Measurements from ENCODE around the gene ABCC4. TPM values are rescaled to one million over a fixed set of nuclear protein-coding genes. Genes with fewer than 3 reads are reported as not detected.

The ABCC4 gene
- total and polyA plus RNA-seq, 4 experiments from 2014 or later: 4.8 to 10.0 (median 6.9) TPM

- Mint-ChIP-seq H3K4me3 (no peak overlapping the region), H3K4me1 (no peaks in the 10 kb centered on the region), H3K27ac (no peak overlapping the region), H3K27me3 (peaks cover 14 to 16% of the 10 kb centered on the region in 2 donors), H3K9me3 (peaks cover 0 to 4% (median 0%) of the 10 kb centered on the region in 8 donors), H3K36me3 (no peaks in the 10 kb centered on the region)
- Histone ChIP-seq H3K27me3 (ENCODE audit: insufficient read depth, low read length) (no peaks in the 10 kb centered on the region), H3K9me3 (ENCODE audit: control insufficient read depth in 1 of 2, low read length in 2 of 2) (no peaks in the 10 kb centered on the region), H3K27ac (ENCODE audit: low read depth, low read length) (no peak overlapping the region), H3K4me1 (ENCODE audit: insufficient read depth, low read length) (no peaks in the 10 kb centered on the region), H3K36me3 (ENCODE audit: insufficient read depth, low read length) (no peaks in the 10 kb centered on the region), H3K4me3 (ENCODE audit: low read length in 2 of 2) (no peak overlapping the region)
- CTCF ChIA-PET (ENCODE audit: partially characterized antibody): no interaction called here
- intact Hi-C loops (cut with micrococcal nuclease): no loop called here
- no peak for DNase-seq
- POLR2A ChIA-PET (ENCODE audit: partially characterized antibody): no interaction called here
Measured at GRCh38 chr13:94992036-94992960, 309.0 kb downstream of the ABCC4 start.

GRCh38 chr13:94988654-94989053 lies 312.6 kb downstream of the ABCC4 start:
- CTCF ChIA-PET (ENCODE audit: partially characterized antibody): interaction anchor here (1.0 to 1.1 kb wide), 2 partner anchors 416 to 418 kb away, joined by 3 to 4 read pairs; no protein-coding TSS in a partner anchor
- H3K27me3 Mint-ChIP-seq: peaks cover 10 to 11% of the 10 kb centered on the region in 2 donors
- no peaks in the 10 kb centered on the region for H3K36me3 ChIP-seq (ENCODE audit: insufficient read depth, low read length)
- intact Hi-C loops (cut with micrococcal nuclease): no loop called here
- H3K4me1 Mint-ChIP-seq: no peaks in the 10 kb centered on the region
- H3K4me3 Mint-ChIP-seq: no peak overlapping the region
- H3K27ac Mint-ChIP-seq: no peak overlapping the region
- peaks cover 0 to 2% (median 0%) of the 10 kb centered on the region in 8 donors for H3K9me3 Mint-ChIP-seq
- H3K4me1 ChIP-seq (ENCODE audit: insufficient read depth, low read length): no peaks in the 10 kb centered on the region
- no peak for DNase-seq
- no peaks in the 10 kb centered on the region for H3K27me3 ChIP-seq (ENCODE audit: insufficient read depth, low read length)
- no peak overlapping the region for H3K27ac ChIP-seq (ENCODE audit: low read depth, low read length)
- no peaks in the 10 kb centered on the region for H3K9me3 ChIP-seq (ENCODE audit: control insufficient read depth in 1 of 2, low read length in 2 of 2)
- no peak overlapping the region for H3K4me3 ChIP-seq (ENCODE audit: low read length in 2 of 2)
- no peaks in the 10 kb centered on the region for H3K36me3 Mint-ChIP-seq
- POLR2A ChIA-PET (ENCODE audit: partially characterized antibody): no interaction called here

DNA sequence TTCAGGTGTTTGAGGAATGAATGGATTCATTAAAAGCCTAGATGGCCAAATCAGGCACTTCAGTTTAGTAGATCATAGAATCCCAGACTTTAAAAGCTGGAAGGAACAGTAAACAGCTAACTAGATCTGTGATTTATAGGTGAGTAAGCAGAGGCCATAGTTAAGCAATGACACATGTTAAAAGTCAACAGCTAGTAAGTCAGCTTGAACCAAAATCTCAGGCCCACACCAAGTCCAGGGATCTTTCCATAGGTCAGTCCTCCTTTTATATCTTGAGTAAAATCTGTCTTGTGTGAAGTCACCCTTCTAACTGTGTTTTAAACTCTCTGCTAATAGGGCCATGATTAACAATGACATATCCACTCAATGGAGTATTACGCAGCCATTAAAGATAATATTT lies 313.4 kb downstream of the ABCC4 start:
- no peak overlapping the region for H3K27ac Mint-ChIP-seq
- no peak for DNase-seq
- no peaks in the 10 kb centered on the region for H3K9me3 Mint-ChIP-seq
- CTCF ChIA-PET (ENCODE audit: partially characterized antibody): interaction anchor here (1.1 kb wide), 1 partner anchor 416 kb away, joined by 3 read pairs; no protein-coding TSS in a partner anchor
- Histone ChIP-seq H3K27me3 (ENCODE audit: insufficient read depth, low read length) (no peaks in the 10 kb centered on the region), H3K27ac (ENCODE audit: low read depth, low read length) (no peak overlapping the region), H3K4me3 (ENCODE audit: low read length in 2 of 2) (no peak overlapping the region), H3K9me3 (ENCODE audit: control insufficient read depth in 1 of 2, low read length in 2 of 2) (no peaks in the 10 kb centered on the region), H3K4me1 (ENCODE audit: insufficient read depth, low read length) (no peaks in the 10 kb centered on the region), H3K36me3 (ENCODE audit: insufficient read depth, low read length) (no peaks in the 10 kb centered on the region)
- intact Hi-C loops (cut with micrococcal nuclease): no loop called here
- no peaks in the 10 kb centered on the region for H3K36me3 Mint-ChIP-seq
- peaks cover 10 to 11% of the 10 kb centered on the region in 2 donors for H3K27me3 Mint-ChIP-seq
- POLR2A ChIA-PET (ENCODE audit: partially characterized antibody): no interaction called here
- no peak overlapping the region for H3K4me3 Mint-ChIP-seq
- no peaks in the 10 kb centered on the region for H3K4me1 Mint-ChIP-seq

- intact Hi-C loops (cut with micrococcal nuclease): no loop called here
- Histone ChIP-seq H3K27ac (ENCODE audit: low read depth, low read length) (no peak overlapping the region), H3K9me3 (ENCODE audit: control insufficient read depth in 1 of 2, low read length in 2 of 2) (no peaks in the 10 kb centered on the region), H3K27me3 (ENCODE audit: insufficient read depth, low read length) (no peaks in the 10 kb centered on the region), H3K4me3 (ENCODE audit: low read length in 2 of 2) (no peak overlapping the region), H3K36me3 (ENCODE audit: insufficient read depth, low read length) (no peaks in the 10 kb centered on the region), H3K4me1 (ENCODE audit: insufficient read depth, low read length) (no peaks in the 10 kb centered on the region)
- no peaks in the 10 kb centered on the region for H3K9me3 Mint-ChIP-seq
- H3K36me3 Mint-ChIP-seq: no peaks in the 10 kb centered on the region
- DNase-seq: no peak
- CTCF ChIA-PET (ENCODE audit: partially characterized antibody): no interaction called here
- H3K27ac Mint-ChIP-seq: no peak overlapping the region
- peaks cover 10 to 11% of the 10 kb centered on the region in 2 donors for H3K27me3 Mint-ChIP-seq
- no peaks in the 10 kb centered on the region for H3K4me1 Mint-ChIP-seq
- POLR2A ChIA-PET (ENCODE audit: partially characterized antibody): no interaction called here
- H3K4me3 Mint-ChIP-seq: no peak overlapping the region
Measured at GRCh38 chr13:94987081-94987480, 314.2 kb downstream of the ABCC4 start.

- Mint-ChIP-seq H3K4me3 (no peak overlapping the region), H3K36me3 (no peaks in the 10 kb centered on the region), H3K27ac (no peak overlapping the region), H3K9me3 (no peaks in the 10 kb centered on the region), H3K27me3 (peaks cover 2 to 4% of the 10 kb centered on the region in 2 donors), H3K4me1 (no peaks in the 10 kb centered on the region)
- CTCF ChIA-PET (ENCODE audit: partially characterized antibody): no interaction called here
- H3K9me3 ChIP-seq (ENCODE audit: control insufficient read depth in 1 of 2, low read length in 2 of 2): no peaks in the 10 kb centered on the region
- POLR2A ChIA-PET (ENCODE audit: partially characterized antibody): no interaction called here
- intact Hi-C loops (cut with micrococcal nuclease): no loop called here
- H3K4me3 ChIP-seq (ENCODE audit: low read length in 2 of 2): no peak overlapping the region
- H3K36me3 ChIP-seq (ENCODE audit: insufficient read depth, low read length): no peaks in the 10 kb centered on the region
- no peaks in the 10 kb centered on the region for H3K27me3 ChIP-seq (ENCODE audit: insufficient read depth, low read length)
- DNase-seq: no peak
- H3K4me1 ChIP-seq (ENCODE audit: insufficient read depth, low read length): no peaks in the 10 kb centered on the region
- H3K27ac ChIP-seq (ENCODE audit: low read depth, low read length): no peak overlapping the region
Measured at GRCh38 chr13:94984958-94985357, 316.3 kb downstream of the ABCC4 start.

- Histone ChIP-seq H3K9me3 (ENCODE audit: control insufficient read depth in 1 of 2, low read length in 2 of 2) (no peaks in the 10 kb centered on the region), H3K27me3 (ENCODE audit: insufficient read depth, low read length) (no peaks in the 10 kb centered on the region), H3K27ac (ENCODE audit: low read depth, low read length) (no peak overlapping the region), H3K36me3 (ENCODE audit: insufficient read depth, low read length) (no peaks in the 10 kb centered on the region), H3K4me1 (ENCODE audit: insufficient read depth, low read length) (no peaks in the 10 kb centered on the region), H3K4me3 (ENCODE audit: low read length in 2 of 2) (no peak overlapping the region)
- Mint-ChIP-seq H3K27me3 (peaks cover 3 to 6% of the 10 kb centered on the region in 2 donors), H3K4me1 (no peaks in the 10 kb centered on the region), H3K36me3 (no peaks in the 10 kb centered on the region), H3K9me3 (peaks cover 0 to 6% (median 0%) of the 10 kb centered on the region in 8 donors), H3K27ac (no peak overlapping the region), H3K4me3 (no peak overlapping the region)
- ChIA-PET POLR2A (ENCODE audit: partially characterized antibody) (no interaction called here), CTCF (ENCODE audit: partially characterized antibody) (no interaction called here)
- intact Hi-C loops (cut with micrococcal nuclease): no loop called here
- DNase-seq: no peak
Measured at GRCh38 chr13:94978516-94978915, 322.7 kb downstream of the ABCC4 start.

GRCh38 chr13:94974015-94974951 lies 327.0 kb downstream of the ABCC4 start:
- Mint-ChIP-seq H3K4me1 (no peaks in the 10 kb centered on the region), H3K9me3 (peaks cover 0 to 6% (median 0%) of the 10 kb centered on the region in 8 donors), H3K4me3 (no peak overlapping the region), H3K27me3 (peaks cover 18 to 23% of the 10 kb centered on the region in 2 donors), H3K27ac (no peak overlapping the region), H3K36me3 (no peaks in the 10 kb centered on the region)
- Histone ChIP-seq H3K27me3 (ENCODE audit: insufficient read depth, low read length) (peaks cover under 1% of the 10 kb centered on the region), H3K27ac (ENCODE audit: low read depth, low read length) (no peak overlapping the region), H3K36me3 (ENCODE audit: insufficient read depth, low read length) (no peaks in the 10 kb centered on the region), H3K4me3 (ENCODE audit: low read length in 2 of 2) (no peak overlapping the region), H3K4me1 (ENCODE audit: insufficient read depth, low read length) (no peaks in the 10 kb centered on the region), H3K9me3 (ENCODE audit: control insufficient read depth in 1 of 2, low read length in 2 of 2) (no peaks in the 10 kb centered on the region)
- ChIA-PET CTCF (ENCODE audit: partially characterized antibody) (no interaction called here), POLR2A (ENCODE audit: partially characterized antibody) (no interaction called here)
- no peak for DNase-seq
- intact Hi-C loops (cut with micrococcal nuclease): no loop called here

Data from CD4-positive, alpha-beta memory T cell (primary cell).